HG03457 (cell line): ENCODE data around the gene TMEM184B.
"Not testable (repeated sequence)": the region's sequence is repeated elsewhere in the genome, so short reads cannot be mapped to it uniquely, and the experiment has no call there.

Source experiments
- ATAC-seq: cut with Tn5 transposase; IDR thresholded peaks from one replicate; pipeline ENCODE4 v1.9.1; 2021; ENCODE audit warnings: moderate number of reproducible peaks; ENCODE audit not compliant: unreplicated experiment

TMEM184B gene

DNA sequence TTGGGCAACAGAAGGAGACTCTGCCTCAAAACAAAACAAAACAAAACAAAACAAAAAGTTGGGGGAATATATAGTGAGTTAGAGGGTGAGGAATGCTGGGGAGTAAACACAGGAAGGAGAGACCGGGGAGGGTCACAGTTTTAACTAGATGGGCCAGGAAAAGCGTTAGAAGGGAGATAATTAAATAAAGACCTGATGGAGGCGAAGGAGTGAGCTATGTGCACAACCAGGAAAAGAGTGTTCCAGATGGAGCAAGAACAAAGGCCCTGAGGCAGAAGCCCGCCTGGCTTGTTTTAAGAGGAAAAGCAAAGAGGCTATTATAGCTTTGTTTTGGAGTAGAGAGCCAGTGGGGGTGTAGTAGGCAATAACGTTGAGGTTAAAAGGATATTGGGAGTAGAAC is 86.4 kb downstream of the TMEM184B start:
- no peak for ATAC-seq

DNA sequence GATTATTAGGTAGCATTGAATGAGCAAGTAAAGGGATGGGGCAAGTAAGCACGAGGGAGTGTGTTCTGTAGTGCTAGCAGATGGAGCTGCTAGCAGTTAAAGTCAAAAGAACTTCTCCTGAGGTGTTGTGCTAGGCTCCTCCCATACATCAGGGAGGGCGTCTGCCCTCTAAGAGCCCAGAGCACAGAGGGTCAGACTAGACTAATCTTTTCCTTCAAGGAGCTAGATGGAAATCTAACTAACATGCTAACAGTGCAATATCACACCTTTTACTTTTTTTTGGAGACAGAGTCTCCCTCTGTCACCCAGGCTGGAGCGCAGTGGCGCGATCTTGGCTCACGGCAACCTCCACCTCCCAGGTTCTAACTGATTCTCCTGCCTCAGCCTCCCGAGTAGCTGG is 88.0 kb downstream of the TMEM184B start:
- no peak for ATAC-seq

- ATAC-seq: peak; percentile 73
Measured at GRCh38 chr22:38181453-38182200, 91.2 kb downstream of the TMEM184B start, which contains the start of gene PLA2G6. Gene PLA2G6 (minus strand): TSS chr22:38181830. CDS start chr22:38169426, 12,404 bp downstream.

GRCh38 chr22:38180841-38181452 is 91.9 kb downstream of the TMEM184B start:
- ATAC-seq: no peak

DNA sequence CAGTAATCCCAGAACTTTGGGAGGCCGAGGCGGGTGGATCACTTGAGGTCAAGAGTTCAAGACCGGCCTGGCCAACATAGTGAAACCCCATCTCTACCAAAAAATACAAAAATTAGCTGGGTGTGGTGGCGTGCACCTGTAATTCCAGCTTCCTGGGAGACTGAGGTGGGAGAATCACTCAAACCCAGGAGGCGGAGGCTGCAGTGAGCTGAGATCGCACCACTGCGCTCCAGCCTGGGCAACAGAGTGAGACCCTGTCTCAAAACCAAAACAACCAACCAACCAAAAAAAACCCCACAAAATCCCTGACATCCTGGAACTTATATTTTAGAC is 94.2 kb downstream of the TMEM184B start:
- not testable (repeated sequence) for ATAC-seq

DNA sequence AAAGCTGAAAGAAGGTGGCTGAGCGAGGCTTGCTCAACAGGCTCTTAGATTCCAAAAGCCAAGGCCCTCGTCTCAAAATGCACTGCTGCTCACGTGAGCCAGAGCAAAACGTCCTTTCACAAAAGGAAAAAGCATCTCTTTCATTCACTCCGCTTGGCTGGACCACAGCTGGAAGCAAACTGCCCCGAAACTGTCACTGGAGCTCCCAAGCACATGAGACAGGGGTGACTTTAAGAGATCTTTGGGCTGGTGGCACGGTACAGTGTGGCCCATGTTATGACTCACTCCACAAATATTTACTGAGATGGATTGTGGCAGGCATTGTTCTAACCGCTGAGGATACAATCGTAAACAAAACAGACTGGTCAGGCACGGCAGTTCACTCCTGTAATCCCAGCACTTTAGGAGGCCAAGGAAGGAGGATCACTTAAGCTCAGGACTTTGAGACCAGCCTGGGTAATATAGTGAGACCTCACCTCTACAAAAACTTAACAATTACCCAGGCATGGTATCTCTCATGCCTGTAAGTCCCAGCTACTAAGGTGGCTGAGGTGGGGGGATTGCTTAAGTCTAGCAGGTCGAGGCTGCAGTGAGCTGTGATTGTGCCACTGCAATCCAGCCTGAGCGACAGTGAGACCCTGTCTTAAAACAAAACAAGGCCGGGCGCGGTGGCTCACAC is 94.7 kb downstream of the TMEM184B start:
- ATAC-seq: no peak

DNA sequence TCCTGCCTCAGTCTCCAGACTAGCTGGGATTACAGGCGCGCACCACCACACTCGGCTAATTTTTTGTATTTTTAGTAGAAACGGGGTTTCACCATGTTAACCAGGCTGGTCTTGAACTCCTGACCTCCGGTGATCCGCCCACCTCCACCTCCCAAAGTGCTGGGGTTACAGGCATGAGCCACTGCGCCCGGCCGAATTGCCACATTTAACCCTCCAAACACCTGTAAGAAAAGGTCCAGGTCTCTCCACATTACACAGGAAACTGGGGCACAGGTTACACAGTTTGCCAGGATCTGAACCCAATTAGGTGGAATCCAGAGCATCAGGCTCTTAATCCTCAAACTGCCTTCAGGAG is 95.3 kb downstream of the TMEM184B start:
- ATAC-seq: not testable (repeated sequence)

DNA sequence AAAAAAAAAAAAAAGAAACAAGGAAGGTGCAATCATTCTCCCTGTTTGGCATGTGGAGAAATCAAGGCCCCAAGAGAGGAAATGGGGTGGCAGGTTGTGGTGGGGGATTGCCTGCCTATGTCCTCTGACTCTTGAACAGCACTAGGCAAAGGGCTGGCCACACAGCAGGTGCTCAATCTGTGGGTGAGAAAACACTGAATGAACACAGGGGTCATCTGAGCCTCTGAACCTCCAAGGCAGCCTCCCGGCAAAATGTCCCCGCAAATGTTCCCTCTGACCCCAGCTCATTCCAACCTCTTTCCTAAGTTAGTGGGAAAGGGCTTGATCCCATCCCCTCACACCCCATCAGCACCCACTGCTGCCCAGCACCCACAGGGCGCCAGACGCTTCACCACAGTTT is 95.8 kb downstream of the TMEM184B start:
- no peak for ATAC-seq

DNA sequence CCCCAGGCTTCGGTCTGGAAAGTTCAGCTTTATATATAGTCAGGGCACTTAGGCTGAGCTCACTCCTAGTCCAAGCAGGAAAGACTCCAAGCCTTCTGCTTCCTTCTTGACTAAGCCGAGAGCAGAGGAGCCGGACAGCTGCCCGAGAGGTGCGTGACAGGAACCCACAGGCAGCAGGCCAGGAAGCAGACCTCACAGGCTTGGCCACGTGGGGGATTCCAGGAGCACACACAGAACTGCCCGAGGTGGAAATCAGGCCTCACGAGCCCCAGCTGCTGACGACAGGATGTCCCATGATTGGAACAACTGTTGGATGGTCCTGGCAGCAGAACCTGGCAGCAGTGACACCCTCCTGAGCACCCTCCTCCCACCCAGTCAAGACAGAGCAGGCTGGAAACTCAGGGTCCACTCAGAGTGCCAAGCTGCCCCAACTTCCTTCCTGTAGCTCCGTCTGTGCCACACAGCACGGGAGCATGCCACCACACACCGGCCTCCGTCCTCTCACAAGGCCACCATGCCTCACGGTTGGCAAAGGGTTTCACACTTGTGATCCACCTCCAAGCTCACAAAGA is 96.6 kb downstream of the TMEM184B start:
- no peak for ATAC-seq

- no peak for ATAC-seq
Measured at GRCh38 chr22:38175206-38176118, 97.3 kb downstream of the TMEM184B start.

DNA sequence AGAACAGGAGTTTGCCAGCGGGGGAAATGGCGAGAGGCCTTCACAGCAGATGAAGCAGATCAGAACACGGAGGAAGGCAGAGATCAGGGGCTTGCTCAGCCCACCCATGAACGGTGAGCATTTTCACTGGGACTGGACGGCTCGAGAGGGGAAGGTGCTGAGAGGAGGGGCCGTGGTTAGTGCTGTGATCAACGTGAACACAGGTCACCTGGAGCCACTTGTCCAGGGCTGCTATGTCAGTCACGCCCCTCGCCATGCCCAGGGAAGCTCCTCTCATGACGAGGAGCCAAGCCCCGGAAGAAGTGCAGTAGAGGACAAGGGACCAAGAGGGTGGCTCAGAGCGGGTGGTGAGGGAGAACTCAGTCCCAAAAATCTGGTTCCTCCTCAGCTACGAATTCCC is 98.2 kb downstream of the TMEM184B start:
- ATAC-seq: no peak

DNA sequence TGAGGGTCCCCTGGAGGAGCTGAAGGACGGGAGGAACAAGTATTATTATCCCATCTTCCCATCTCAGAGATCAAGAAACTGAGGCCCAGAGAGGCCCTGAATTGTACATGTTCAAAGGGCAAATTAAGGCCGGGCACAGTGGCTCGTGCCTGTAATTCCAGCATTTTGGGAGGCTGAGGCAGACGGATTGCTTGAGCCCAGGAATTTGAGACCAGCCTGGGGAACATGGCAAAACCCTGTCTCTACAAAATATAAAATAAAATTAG is 99.2 kb downstream of the TMEM184B start:
- no peak for ATAC-seq

DNA sequence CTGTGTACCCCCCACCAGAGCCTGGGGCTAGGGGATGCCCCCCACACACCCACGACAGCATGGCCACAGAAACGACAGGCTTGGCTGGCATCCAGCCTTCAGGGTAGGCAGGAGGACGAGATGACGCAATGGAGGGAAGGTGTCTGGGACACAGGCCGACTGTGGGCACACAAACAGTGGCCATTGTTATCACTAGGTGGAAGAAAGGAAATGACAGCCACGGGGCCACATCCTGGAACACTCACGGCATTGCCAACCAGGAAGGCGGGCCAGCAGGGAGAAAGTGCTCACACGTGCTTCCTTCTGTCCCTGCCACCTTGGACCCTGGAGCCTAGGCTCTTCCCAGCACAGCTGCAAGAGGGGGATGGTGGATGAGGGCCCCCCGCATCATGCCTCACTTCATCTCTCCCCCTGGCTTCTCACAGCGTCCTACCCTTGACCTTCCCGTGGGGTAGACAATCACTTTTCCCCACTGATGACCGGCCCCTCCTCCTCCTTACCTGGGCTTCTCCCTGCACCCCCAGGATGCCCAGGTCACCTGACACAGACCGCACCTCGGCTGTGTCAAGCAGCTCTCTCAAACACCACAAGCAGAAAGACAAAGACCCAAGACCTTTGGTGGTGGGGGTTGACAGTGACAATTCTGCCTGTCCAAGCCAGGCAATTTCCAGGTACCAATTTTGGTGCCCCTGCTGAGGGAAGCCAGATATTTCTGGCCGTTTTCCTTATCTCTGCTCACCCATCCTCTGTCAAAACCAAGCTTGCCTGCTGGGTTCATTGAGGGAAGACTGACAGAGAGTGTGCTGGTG is 99.8 kb downstream of the TMEM184B start:
- ATAC-seq: no peak

DNA sequence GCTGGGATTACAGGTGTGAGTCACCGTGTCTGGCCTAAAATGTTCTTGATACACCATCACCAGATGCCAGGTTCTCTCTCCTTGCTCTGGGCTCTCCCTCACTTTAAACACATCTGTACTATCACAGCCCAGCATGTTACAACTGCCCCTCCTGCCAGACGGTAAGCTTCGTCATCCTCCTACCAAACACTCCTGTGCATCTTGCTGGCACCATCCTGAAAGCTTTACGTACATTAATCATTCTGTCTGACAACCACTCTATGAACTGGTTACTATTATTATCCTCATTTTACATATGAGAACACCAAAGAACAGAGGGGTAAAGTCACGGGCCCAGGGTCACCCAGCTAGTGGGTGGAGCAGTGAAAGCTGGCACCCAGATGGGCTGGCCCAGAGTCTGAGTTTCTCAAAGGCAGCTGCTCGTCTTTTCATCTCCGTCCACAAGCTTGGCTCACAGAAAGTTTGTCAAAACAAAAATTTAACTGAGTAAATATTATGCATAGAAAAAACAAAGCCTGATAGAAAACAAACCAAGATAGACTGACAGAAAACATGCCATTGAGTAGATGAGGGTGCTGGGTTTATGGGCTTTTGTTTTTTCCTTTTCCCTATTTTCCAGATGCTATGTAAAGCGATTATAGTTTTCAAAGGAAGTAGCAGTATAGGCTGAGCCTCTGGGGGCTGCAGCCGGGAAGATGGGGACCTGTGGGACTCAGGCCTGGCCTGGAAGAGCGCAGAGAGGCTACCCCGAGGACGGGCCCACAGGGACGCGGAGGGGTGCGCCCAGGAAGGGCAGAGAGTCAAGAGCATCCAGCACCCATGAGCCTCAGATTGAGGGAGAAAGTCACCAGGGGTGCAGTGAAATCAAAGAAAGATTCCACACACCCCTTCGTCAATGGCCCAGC is 100.6 kb downstream of the TMEM184B start:
- ATAC-seq: no peak

DNA sequence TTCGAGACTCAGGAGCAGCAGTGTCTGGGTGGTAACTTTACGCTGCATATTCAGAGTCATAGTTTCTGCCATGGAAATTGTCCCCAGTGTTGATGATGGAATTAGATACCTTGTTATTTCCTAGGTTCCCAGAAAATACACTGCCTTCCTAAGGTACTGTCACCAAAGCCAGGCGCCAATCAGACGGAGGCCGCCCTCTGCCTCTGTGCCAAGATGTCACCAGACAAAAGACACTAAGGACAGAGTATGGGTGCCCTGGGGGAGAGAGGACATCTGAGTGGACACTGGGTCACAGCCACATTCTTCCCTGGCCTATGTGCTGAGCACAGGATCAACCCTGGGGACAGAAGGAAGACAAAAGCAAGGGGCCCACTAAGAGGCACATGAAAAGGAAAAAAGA is 102.3 kb downstream of the TMEM184B start:
- no peak for ATAC-seq
